HG02870 (cell line): Measurements from ENCODE around the gene ABLIM2.

Experiments
- ATAC-seq: cut with Tn5 transposase; IDR thresholded peaks from one replicate; pipeline ENCODE4 v1.9.1; 2021; ENCODE audit warnings: mild to moderate bottlenecking, moderate library complexity; ENCODE audit not compliant: unreplicated experiment

ABLIM2 gene

DNA sequence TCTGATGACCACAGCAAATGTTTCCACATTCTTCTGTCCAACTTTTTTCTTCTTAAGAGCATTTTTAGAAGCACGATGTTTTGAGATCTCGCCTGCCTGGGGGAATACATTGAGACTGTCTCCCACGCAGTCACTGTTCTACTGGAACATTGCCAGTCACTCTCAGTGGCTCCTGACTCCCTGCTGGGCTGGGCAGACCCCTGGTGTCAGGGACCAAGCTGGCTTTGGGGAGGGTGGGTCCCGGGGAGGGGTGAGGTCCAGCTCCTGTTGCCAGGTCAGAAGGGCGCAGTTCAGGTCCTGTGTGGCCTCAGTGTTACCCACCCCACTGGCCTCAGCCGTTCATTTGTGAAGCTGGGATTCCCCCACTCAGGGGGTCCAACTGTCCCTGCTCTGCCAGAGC, 18.9 kb upstream of the ABLIM2 start:
- no peak for ATAC-seq

DNA sequence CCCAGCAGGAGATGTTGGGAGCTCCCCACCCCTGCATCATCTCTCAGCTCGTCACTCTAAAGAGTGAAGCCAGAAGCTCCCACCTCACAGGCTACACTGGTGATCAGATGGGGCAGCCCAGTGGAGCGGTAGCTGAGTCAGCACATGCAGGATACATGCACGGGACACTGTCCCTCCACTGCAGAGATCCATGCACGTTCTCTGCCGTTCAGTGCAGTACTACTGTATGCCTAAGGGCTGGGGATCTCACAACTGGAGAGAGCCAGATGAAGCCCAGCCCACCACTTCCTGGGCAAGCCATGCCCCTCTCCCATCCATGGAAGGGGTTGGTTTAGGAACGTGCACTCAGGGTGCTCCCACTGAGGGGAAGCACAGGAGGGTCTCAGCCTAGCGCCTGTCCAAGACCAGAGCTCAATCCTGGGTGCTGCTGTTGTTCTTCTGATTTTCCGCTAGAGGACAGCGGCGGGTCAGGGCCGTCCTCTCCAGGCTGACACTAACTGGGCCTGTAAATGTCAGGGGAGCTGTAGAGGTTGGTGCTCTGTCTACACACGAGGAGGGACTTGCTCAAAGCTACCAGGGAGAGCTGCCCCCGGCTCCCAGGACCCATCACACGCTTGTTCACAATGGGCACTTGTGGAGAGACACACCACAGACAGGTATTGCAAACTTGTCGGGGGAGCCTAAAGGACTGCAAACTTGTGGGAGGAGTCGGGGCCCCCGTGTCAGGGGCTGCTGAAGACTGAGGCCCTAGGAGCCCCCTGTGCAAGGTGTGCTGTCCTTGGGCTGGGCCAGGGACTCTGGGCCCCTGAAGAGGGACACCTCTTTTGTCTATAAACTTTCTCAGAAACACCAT, 18.2 kb upstream of the ABLIM2 start:
- peak; percentile 54 for ATAC-seq

DNA sequence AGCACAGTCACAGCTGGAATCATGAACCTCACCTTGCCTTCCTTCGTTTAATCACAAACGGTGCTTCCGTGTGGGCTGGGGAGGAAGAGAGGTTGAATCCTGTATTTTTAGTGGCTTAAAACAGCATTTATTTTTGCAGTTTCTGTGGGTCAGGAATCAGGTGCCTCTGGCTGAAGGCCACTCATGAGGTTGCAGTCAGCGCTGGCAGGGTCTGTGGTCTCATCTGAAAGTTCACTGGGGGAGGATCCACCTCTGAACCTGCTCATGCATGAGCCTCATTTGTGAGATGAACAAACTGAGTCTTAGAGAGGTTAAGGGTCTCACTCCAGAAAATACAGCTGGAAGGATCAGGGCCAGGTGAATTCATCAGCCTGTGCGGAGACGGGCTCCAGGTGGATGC, 17.1 kb upstream of the ABLIM2 start:
- no peak for ATAC-seq

DNA sequence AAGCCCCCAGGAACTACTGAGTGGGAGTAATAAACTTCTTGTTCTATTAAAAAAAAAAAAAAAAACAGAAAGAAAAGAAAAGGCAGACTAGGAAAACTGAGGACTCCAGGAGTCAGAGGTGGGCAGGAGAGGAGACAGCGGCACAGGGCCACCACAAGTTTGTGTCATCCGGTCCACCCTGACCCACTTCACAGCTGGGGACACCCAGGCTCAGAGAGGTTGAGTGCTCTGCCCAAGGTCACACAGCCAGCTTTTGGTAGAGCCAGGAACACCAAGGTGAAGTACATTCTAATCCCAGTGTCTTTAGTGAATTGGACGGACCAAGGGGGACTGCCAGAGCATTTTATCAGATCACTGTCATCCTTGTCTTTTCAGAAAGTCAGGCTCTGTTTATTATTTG, 16.4 kb upstream of the ABLIM2 start:
- ATAC-seq = no peak

DNA sequence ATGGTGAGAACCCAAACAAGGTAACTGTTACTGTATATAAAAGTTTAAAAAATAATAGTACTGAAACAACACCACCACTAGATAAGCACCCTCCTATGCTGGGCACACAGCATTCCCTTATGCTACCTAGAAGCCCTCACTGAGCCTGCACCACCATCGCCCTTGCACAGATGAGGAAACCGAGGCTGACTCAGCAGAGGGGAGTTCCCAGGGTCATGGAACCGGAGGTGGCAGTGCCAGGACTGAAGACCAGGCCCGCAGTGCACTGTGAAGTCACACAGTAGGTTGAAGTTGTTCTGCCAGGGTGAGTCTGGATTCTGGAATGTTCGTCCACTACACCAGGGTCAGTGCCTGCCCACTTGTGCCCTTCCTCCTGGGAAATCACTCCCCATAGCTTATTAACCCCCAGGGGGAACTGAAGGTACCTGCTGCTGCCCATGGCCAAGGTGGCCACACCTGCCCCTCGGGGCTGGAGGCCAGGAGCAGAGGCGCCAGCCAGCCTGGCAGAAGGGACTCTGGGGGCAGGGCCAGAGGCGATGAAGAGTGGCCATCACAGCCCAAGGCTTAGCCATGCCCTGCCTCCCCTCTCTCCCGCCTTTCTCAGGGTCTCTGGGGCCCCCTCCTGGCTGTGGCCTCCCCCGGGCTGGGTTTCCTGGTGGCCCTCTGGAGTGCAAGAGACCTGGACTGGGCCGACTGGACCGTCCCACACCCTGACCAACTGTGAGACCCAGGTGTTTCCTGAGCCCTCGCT, 15.1 kb upstream of the ABLIM2 start:
- no peak for ATAC-seq

DNA sequence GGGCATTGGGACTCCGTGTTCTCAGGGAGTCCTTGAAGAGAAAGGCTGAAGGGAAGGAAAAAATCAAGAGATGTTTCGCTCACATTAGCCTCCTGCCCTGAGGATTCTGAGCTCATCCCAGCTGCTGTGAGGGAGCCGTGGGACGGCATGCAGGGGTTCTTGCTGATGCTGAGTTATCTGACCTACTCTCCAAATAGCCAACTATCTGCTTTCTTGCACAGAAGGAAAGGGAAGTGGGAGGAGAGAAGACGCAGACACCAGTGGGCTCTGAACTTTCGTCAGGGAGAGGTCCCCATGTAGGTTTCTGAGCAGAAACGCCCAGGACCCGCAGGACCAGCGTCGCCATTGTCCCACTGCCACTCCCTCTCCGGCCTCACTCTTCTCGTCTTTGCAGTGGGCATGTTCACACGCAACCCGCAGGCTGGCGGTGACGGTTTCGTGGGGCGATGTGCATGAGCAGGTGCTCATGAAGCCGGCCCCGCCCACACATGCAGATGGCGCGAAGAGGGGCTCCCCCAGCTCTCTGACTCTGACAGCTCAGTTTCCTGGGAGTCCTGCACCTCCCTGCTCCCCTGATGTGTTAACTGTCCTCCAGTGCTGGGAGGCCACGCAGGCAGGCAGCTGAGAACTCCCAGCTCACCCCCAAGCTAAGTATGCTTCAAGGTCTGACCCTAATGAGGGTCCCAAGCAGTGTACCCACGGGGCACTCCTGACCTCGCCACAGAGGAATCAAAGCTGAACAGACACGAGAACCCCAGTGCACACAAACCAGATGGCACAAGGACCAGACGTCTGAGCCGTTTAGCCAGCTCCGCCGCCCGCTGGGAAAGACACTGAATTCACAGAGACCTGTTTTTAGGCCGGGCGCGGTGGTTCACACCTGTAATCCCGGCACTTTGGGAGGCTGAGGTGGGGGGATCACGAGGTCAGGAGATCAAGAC, 13.6 kb upstream of the ABLIM2 start:
- peak; percentile 80 for ATAC-seq

DNA sequence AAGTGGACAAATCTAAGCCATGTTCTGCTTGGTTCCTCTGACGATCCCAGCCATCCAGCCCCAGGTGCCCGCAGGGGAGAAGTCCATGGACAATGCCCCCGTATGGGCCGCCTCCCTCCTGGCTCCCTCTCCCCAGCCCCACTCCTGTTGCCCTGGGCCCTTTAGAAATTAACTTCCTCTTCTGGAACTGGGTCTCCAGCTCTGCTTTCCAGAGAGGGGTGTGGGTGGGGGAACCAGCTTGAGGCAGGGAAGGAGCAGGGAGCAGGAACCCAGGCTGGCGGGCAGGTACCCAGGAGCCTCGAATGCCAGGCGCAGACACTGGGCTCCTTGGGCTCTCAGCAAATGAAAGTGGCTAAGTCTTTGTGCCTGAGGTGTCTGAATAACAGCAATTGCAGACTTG, 12.7 kb upstream of the ABLIM2 start:
- no peak for ATAC-seq

DNA sequence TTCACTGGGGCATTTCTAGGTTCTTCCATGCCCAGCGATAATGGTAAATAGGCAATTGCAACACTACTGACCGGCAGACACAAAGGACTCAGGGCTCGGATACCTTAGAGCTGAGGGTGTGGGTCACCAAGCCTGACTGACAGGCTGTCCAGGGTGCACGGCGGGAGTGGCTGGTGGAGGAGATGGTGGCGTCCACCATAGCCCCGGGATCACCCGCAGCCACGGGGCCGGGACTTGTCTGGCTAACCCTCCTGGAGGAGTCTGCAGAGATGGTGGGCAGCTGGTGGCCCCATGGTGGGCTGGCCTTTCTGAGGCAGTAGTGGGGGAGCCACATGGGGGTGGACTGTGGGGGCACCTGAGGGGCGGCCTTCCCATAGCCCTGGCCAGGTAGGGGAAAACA, 11.7 kb upstream of the ABLIM2 start:
- no peak for ATAC-seq

DNA sequence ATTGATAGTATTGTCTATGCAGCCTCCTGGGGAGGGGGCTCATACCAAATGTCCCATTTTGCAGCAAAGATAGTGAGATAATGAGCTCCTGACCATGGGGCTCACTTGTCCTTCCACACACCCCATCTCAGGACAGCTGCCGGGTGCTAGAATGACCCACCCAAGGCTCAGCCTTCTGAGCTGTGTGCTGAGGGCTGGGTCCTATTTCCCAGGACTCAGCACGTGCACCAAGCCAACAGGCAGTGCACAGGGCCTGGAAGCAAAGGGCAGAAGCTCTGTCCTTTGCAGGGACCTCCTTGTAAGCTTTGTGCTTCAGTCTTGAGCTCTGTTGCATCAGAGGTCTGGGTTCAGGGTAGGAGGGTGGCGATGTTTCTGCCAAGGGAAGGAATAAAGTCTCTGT, 11.2 kb upstream of the ABLIM2 start:
- ATAC-seq = no peak

DNA sequence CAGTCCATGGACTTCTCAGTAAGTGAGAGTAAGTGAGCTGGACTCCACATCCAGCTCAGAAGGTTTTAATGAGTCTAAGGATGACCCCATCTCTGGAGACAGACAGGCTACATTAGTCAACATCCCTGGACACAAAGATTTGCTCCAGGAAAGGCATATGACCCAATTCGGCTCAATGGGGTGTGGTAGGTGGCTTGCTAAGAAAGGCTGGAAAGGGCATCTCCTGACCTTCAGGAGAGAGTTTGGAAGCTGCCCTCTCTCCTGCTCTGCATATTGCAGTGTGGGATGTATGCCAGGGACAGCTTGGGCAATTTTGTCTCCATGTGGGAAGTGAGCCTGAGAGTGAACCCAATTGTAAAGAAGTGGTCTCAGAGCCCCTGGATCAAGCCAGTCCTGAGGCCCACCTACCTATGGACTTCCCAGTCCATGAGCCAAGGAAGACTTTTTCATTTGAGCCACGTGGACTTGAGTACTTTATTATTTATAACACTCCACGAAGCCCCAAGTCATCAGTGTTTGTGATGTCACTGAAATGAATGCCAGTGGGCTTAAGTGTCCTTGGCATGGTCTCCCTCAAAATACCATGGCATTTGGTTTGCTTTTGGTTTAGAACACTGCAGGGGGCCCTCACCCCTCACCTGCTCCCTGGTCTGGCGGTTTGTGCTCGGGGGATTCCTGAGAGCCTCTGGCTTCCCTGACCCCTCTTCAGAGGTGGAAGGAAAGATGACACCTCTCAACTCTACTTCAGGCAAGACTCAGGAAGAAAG, 10.4 kb upstream of the ABLIM2 start:
- no peak for ATAC-seq

DNA sequence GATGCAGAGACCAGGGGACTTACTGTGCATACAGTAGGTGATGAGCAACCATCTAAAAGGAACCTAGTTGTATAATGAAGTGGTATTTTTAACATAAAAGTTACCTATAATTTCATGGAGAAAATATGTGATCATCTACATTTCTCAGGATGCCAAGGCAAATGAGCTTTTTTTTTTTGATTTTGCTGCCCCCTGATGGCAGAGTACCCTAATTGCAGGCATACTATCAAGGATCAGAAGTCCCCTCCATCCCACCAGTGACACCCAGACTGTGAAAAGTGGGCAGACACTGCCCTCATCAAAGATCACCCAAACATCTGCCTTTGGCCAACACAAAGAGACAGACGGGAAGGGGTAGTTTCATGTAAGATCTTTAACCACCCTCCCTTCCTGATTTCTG, 9.6 kb upstream of the ABLIM2 start:
- ATAC-seq = no peak

DNA sequence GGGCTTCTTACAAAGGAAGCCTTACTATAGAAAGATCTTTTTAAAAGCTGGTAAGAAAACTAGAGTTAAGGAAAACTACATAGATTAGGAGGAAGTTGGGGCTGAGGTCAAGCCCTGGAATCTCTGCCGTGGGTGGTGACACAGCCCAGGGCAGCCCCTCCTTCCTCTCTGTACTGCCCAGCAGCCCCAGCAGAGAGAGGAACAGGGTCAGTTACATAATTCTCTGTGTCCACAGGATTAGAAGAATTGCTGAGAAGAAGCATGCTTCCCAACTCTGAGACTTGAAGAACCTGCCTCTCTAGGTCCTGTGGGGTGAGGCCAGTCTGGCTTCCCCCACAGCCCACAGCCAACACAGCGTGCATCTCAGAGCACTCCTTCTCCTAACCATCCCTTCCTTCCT, 9.2 kb upstream of the ABLIM2 start:
- ATAC-seq = no peak

DNA sequence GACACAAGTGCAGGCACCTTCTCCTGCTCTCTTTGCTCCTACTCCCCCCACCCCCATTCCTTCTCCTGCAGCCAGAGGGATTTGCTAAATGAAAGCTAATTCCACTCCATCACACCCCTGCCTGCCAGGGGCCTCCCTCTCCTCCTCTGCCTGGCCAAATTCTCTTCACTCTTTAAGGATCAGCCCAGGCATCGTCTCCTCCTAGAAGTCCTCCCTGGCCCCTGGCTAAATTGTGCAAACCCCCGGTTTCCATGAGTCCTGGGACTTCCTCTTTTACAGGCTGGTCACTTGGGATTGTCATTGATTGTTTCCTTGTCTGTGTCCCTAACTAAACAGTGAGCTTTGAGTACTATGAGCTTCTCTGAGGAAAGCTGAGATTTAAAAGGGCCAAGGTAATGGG, 8.7 kb upstream of the ABLIM2 start:
- ATAC-seq = no peak

DNA sequence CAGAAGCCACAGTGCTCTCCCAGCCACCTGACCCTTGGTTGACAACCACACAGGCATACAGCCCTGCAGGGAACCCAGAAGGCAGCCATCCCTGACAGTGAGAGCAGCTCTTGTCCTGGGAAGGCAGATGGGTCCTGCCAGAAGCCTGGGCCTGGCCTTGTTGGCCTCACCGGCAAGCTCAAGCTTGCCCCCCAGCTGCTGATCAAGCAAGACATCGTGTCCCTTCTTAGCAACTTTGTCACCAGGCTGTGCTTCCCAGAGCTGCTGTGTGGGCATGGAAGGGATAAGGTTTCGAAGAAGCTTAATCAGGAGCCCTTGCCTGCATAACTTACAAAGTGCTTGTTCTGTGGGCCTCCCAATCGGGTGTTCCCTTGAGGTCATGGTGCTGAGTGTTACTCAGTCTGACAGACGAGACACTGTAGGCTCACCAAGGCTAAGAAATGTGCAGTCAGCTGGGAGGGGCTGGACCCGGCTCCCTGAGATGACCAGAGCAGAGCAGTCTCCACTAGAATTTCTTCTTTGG, 6.8 kb upstream of the ABLIM2 start:
- ATAC-seq = no peak

DNA sequence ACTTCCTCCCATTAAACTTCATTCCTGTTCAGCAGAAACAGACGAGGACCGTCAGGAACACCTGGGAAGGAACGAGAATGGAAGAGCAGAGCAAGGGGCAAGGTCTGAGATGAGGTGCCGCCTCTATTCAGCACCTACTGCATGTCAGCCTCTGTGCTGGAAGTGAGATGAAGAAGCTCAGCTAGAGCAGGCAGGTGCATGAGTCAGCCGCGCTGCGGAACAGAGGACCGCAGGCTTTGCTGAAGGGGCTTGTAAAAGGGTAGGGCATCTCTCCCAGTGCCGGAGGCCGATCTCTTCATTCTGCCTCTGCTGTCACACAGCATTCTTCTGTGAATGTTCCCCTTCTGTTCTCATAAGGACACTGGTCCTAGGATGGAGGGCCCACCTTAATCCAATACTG, 6.1 kb upstream of the ABLIM2 start:
- ATAC-seq = no peak

DNA sequence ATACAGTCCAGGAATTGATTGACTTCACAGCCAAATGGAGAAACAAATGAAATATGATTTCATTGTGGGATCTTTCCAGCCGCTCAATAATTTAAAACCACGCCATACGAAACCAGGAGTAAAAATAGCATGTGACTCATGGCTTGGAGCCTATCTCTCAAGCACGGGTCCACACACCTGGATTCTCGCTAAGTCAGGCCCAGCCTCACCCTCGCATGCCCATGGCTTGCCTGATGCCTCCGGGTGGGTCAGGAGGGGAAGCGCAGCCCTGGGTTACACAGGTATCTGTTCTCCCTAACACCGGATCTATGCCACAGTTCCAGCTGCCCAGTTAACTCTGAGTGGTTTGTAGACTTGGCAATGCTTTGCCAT, 5.6 kb upstream of the ABLIM2 start:
- no peak for ATAC-seq

DNA sequence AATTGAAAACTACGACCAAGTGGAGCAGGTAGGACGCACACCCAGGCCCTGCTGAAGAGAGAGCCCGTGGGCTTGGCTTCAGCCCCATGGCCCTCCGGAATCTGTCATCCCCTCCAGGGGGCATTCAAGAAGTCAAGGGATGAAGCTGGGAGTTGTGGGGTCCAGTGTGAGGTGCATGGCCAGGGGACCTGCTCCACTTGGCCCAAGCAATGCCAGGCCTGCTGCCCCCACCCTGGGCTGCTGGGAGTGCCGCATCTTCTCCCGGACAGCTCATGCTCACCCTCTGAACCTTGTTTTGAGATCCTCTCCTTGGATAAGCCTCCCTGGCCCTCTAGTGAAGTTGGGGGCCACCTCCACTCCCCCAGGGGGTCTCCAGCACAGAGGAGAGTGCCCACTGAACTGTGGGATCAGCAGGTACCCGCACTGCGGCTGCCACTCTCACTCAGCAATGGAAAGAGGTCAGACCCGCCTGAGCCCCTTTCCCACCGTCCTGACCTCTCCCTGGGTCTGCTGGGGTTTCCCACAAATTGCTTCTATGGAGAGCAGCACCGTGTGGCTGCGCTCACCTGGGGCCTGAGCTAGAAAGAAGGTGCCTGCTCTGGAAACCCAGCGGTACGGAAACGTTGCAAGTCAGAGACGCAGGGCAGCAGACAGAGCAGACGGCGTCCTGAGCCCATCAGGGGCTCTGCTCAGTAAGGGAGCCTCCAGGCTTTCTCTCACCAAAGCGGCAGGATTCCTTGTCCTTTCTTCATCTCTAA, 5.0 kb upstream of the ABLIM2 start:
- ATAC-seq = no peak

DNA sequence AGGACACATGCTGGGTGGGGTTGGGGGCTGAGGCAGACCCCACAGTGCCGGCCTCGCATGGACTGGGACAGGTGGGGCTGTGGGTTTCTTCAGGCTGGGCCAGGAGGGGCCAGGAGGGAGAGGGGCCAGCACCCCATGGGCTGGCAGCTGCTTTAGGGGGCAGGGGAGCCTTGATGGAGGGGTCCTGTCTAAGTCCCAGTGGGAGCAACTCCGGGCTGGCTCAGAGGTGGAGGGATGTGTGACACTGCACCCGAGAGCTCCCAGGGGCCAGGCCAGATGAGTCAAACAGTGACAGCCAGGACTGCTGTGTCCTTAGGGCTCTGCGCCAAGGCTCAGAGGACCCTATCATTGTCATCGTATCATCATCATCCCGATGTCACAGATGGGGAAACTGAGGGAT, 4.4 kb upstream of the ABLIM2 start:
- ATAC-seq = no peak

DNA sequence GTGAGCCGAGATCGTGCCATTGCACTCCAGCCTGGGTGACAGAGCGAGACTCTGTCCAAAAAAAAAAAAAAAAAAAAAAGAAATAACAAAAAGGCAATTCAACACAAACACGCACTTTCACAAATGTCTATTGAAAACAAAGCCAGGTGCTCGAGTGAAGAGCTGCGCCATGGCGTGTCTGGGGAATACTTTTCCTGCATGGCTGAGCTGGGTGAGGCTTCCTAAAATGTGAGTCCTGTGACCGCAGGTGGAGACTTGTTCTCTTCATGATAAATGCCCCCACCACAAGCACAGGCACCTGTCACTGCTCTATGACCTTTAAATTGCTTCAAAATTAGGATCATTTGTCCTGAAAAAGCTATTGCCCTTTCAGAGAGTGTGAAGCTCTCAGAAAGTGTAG, 4.0 kb upstream of the ABLIM2 start:
- ATAC-seq = no peak

DNA sequence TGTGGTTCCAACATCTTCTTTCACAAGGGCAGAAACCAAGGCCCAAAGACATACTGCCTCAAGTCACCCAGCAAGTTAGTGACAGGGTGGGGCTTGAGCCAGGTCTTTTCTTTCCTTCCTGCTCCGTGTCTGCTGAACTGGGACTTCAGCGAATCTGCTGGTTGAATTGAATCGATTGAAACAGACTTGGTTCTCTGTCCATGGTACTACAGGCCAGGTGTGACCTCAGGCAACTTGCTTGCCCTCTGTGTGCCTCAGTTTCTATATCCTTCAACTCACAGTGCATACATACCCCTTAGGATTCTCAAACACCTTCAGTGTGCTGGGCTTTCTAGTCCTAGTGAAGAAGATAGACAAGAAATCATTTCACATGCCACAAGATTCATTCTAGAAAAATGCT, 2.0 kb upstream of the ABLIM2 start:
- ATAC-seq = no peak
